DOHH2 (cell line): ENCODE measurements around the gene ADAP1.

Source experiments
- EZH2phosphoT487 ChIP-seq: fragments of 200-600 bp; sonication (generic); IDR thresholded peaks from 2 replicates; pipeline ENCODE4 v1.6.1; 2017; ENCODE audit warnings: borderline replicate concordance, mild to moderate bottlenecking, antibody characterized with exemption, low read length, moderate library complexity, mixed read lengths
- TF ChIP-seq, protein P1 (sequence below): fragments of 200-600 bp; sonication (generic); IDR thresholded peaks from one replicate; pipeline ENCODE4 v1.5.1; 2014; ENCODE audit warnings: antibody characterized with exemption, mild to moderate bottlenecking, low read depth, low read length; ENCODE audit not compliant: poor library complexity, severe bottlenecking

DNA sequence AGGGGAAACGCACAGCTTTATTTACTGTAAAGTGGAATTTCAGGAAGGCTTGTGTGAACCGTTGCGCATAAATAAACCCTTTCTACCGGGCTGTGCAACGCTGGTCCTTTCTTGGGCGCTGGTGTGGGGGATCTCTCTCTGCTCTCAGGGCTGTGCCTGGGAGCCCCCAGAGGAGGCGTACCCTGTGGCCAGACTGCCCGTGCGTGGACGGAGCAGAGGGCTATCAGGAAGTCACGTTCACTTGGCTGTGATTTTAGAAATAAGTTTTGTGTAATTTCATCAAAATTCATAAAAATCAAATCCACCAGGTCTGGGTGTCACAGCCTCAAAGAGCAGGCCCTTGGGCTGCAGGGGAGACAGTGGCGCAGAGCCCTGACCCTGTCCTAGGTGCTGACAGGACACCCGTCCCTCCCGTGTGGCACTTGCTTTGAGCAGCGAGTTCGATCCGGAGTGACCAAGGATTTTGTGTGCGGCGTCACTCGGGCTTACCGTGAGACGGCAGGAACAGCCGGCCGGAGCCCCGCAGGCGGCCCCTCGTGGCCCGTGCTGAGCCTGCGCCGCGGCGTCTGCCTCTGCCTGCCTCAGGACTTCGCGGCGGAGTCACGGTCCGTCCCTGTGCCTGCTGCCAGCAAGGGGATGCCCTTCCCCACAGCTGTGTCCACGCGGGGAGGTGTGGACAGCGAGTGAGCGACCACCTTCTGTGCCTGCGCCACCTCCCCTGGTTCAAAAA, 58.0 kb downstream of the ADAP1 start:
- TF ChIP-seq, protein P1, sequence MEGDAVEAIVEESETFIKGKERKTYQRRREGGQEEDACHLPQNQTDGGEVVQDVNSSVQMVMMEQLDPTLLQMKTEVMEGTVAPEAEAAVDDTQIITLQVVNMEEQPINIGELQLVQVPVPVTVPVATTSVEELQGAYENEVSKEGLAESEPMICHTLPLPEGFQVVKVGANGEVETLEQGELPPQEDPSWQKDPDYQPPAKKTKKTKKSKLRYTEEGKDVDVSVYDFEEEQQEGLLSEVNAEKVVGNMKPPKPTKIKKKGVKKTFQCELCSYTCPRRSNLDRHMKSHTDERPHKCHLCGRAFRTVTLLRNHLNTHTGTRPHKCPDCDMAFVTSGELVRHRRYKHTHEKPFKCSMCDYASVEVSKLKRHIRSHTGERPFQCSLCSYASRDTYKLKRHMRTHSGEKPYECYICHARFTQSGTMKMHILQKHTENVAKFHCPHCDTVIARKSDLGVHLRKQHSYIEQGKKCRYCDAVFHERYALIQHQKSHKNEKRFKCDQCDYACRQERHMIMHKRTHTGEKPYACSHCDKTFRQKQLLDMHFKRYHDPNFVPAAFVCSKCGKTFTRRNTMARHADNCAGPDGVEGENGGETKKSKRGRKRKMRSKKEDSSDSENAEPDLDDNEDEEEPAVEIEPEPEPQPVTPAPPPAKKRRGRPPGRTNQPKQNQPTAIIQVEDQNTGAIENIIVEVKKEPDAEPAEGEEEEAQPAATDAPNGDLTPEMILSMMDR, result no peak
- no peak for TF ChIP-seq EZH2phosphoT487
